AG04450 (cell line): ENCODE data around the gene TAC1. TPM values are rescaled to one million over a fixed set of nuclear protein-coding genes. Genes with fewer than 3 reads are reported as not detected.

Source experiments
- CTCF ChIA-PET: fragments of 300-600, 350-600 bp; formaldehyde crosslinking; extraction: SDS; loops from one replicate; lab custom pipeline; 2022; ENCODE audit warnings: antibody characterized with exemption, inconsistent platforms; lab: Charles Lee
- POLR2A ChIA-PET: fragments of 350-600 bp; formaldehyde crosslinking; extraction: SDS; loops from one replicate; lab custom pipeline; 2021; ENCODE audit warnings: antibody characterized with exemption, inconsistent platforms; lab: Yijun Ruan, JAX
- DNase-seq: peaks from one replicate; pipeline ENCODE4 v3.0.0-alpha.2; 2011; ENCODE audit warnings: low read depth, low spot score
- H3K27ac ChIP-seq: one replicate; pipeline ENCODE4 v1.5.1; 2012; ENCODE audit warnings: low read depth, low read length, control low read depth
- H3K27me3 ChIP-seq: one replicate; pipeline ENCODE4 v1.6.0; 2012; ENCODE audit warnings: low read length; ENCODE audit not compliant: control insufficient read depth, insufficient read depth
- H3K4me3 ChIP-seq: 2 replicates; pipeline ENCODE4 v1.5.1; 2011; ENCODE audit warnings: mild to moderate bottlenecking, low read depth, low read length, control low read depth
- H3K9me3 ChIP-seq: 2 replicates; pipeline ENCODE4 v1.5.1; 2012; ENCODE audit warnings: low read length; ENCODE audit not compliant: control insufficient read depth, insufficient read depth
- CTCF ChIP-seq: IDR thresholded peaks from 2 replicates; pipeline ENCODE4 v1.5.1; 2011; ENCODE audit warnings: low read depth, low read length, control low read depth, inconsistent platforms
- polyA plus RNA-seq: library from polyadenylated mRNA; depleted of rRNA; stranded (reverse); fragments of >200 nt; gene quantifications from 2 replicates; pipeline ENCODE4 v1.2.3, GENCODE V29; 2011

The TAC1 gene
- polyA plus RNA-seq, 1 experiment, result not detected

DNA sequence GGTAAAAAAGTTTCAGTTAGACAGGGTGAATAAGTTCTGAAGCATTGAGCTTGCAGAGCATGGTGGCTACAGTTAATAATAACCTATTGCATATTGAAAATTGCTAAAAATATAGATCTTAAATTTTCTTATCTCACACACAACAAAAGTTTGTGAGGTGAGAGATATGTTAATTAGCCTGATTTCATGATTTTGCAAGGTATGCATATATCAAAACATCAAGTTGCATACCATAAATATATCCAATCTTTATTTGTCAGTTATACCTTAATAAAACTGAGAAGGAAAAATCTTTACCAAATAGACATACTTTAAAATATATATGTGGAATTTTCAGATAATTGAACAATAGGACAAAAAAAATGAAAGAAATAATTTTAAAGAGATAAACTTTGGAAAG is 16.6 kb downstream of the TAC1 start:
- H3K27ac ChIP-seq, result no peak overlapping the region
- ChIA-PET POLR2A (no interaction called here), CTCF (interaction anchor here (0.5 kb wide), 1 partner anchor 27 kb away, joined by 8 read pairs; no protein-coding TSS in a partner anchor)
- no peak for DNase-seq
- no peak for TF ChIP-seq CTCF
- H3K27me3 ChIP-seq, result no peaks in the 10 kb centered on the region
- H3K9me3 ChIP-seq, result no peaks in the 10 kb centered on the region
- no peak overlapping the region for H3K4me3 ChIP-seq

- TF ChIP-seq CTCF, result no peak
- no peaks in the 10 kb centered on the region for H3K9me3 ChIP-seq
- no peak overlapping the region for H3K4me3 ChIP-seq
- DNase-seq, result no peak
- ChIA-PET CTCF (no interaction called here), POLR2A (no interaction called here)
- H3K27ac ChIP-seq, result no peak overlapping the region
- no peaks in the 10 kb centered on the region for H3K27me3 ChIP-seq
Observed at GRCh38 chr7:97751566-97751965, 19.7 kb downstream of the TAC1 start.

- no peaks in the 10 kb centered on the region for H3K27me3 ChIP-seq
- ChIA-PET CTCF (no interaction called here), POLR2A (no interaction called here)
- no peak overlapping the region for H3K4me3 ChIP-seq
- no peak for TF ChIP-seq CTCF
- no peak overlapping the region for H3K27ac ChIP-seq
- H3K9me3 ChIP-seq, result no peaks in the 10 kb centered on the region
- no peak for DNase-seq
Observed at GRCh38 chr7:97752215-97752614, 20.3 kb downstream of the TAC1 start.

- DNase-seq, result no peak
- Histone ChIP-seq H3K4me3 (no peak overlapping the region), H3K9me3 (peaks cover 5% of the 10 kb centered on the region), H3K27ac (no peak overlapping the region), H3K27me3 (no peaks in the 10 kb centered on the region)
- CTCF ChIA-PET, result no interaction called here
- TF ChIP-seq CTCF, result no peak
- POLR2A ChIA-PET, result no interaction called here
Observed at GRCh38 chr7:97757824-97758223, 25.9 kb downstream of the TAC1 start.

DNA sequence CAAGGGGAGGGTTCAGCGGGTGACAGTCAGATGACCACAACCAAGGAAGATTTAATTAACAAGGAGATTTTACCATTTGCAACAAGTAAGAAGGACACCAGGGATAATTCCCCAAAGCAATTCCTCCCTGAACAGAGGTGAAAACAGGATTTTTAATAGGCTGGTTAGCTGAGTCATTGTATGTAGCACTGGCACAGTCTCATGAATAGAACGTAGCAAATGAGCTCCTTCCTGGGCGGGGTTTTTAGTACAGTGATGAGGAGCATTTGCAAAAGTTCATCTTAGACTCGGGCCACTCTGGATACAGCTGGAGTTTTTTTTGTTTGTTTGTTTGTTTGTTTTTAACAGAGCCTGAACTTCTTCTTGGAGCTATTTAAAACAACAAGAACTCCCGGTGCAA is 39.0 kb downstream of the TAC1 start:
- Histone ChIP-seq H3K27me3 (no peaks in the 10 kb centered on the region), H3K27ac (no peak overlapping the region), H3K4me3 (no peak overlapping the region), H3K9me3 (no peaks in the 10 kb centered on the region; the same call in 1 of the 2 replicates)
- DNase-seq, result no peak
- ChIA-PET CTCF (no interaction called here), POLR2A (no interaction called here)
- TF ChIP-seq CTCF, result no peak
